IMR-90 (cell line): ENCODE measurements around the gene CD99. TPM values are rescaled to one million over a fixed set of nuclear protein-coding genes. Genes with fewer than 3 reads are reported as not detected.

ENCODE experiments used
- ATAC-seq: fragments of 200-7000 bp; cut with Tn5 transposase; 2 replicates; pipeline ENCODE4 v1.9.1; 2020; ENCODE audit warnings: low read depth, mild to moderate bottlenecking, moderate library complexity
- BruUV-seq: library from RNA; stranded (reverse); fragments of 400-500 nt; replicated peaks from 2 replicates; lab custom pipeline; 2021; lab: Mats Ljungman, UMichigan
- CTCF ChIA-PET: fragments of 300-600 bp; formaldehyde crosslinking; extraction: SDS; loops from one replicate; lab custom pipeline; 2021; ENCODE audit warnings: antibody characterized with exemption; lab: Yijun Ruan, JAX
- POLR2A ChIA-PET: fragments of 300-600 bp; sonication (Branson Sonifier 250); formaldehyde crosslinking; loops from one replicate; lab custom pipeline; 2022; ENCODE audit warnings: antibody characterized with exemption; ENCODE audit not compliant: unreplicated experiment; lab: Charles Lee
- DNase-seq: peaks from one replicate; pipeline ENCODE4 v3.0.0; 2013
- H2AFZ ChIP-seq: replicated peaks from 2 replicates; pipeline ENCODE3; 2013; ENCODE audit warnings: low read length, mild to moderate bottlenecking; ENCODE audit not compliant: poor library complexity
- H2AK5ac ChIP-seq: 2 replicates; pipeline ENCODE4 v1.6.1; 2013; ENCODE audit warnings: low read depth, low read length, inconsistent platforms
- H2AK9ac ChIP-seq: replicated peaks from 2 replicates; pipeline ENCODE3; 2013; ENCODE audit warnings: mild to moderate bottlenecking, low read depth, low read length, moderate library complexity; ENCODE audit not compliant: poor library complexity
- H2BK120ac ChIP-seq: 2 replicates; pipeline ENCODE4 v1.6.1; 2013; ENCODE audit warnings: low read depth, low read length, inconsistent platforms
- H2BK15ac ChIP-seq: 3 replicates; pipeline ENCODE4 v1.6.1; 2013; ENCODE audit warnings: low read depth, low read length, inconsistent platforms
- H2BK20ac ChIP-seq: 2 replicates; pipeline ENCODE4 v1.6.1; 2013; ENCODE audit warnings: low read depth, mild to moderate bottlenecking, inconsistent platforms, low read length, moderate library complexity
- H2BK5ac ChIP-seq: 2 replicates; pipeline ENCODE4 v1.6.1; 2013; ENCODE audit warnings: mild to moderate bottlenecking, low read depth, low read length, inconsistent platforms; ENCODE audit not compliant: poor library complexity, severe bottlenecking
- H3K14ac ChIP-seq: replicated peaks from 2 replicates; pipeline ENCODE4 v1.6.1; 2013; ENCODE audit warnings: low read depth, low read length, inconsistent platforms
- H3K18ac ChIP-seq: 2 replicates; pipeline ENCODE4 v1.6.1; 2013; ENCODE audit warnings: low read depth, low read length, control low read depth
- H3K23ac ChIP-seq: 2 replicates; pipeline ENCODE4 v1.6.1; 2013; ENCODE audit warnings: low read depth, low read length, inconsistent platforms
- H3K27ac ChIP-seq: 2 replicates; pipeline ENCODE4 v1.5.1; 2013; ENCODE audit warnings: mild to moderate bottlenecking, control low read depth, low read length; ENCODE audit not compliant: insufficient read depth
- H3K27me3 ChIP-seq: 2 replicates; pipeline ENCODE4 v1.6.1; 2013; ENCODE audit warnings: low read length; ENCODE audit not compliant: control insufficient read depth, insufficient read depth
- H3K36me3 ChIP-seq: 2 replicates; pipeline ENCODE4 v1.6.1; 2013; ENCODE audit warnings: low read length, mixed read lengths; ENCODE audit not compliant: control insufficient read depth, insufficient read depth
- H3K4ac ChIP-seq: 2 replicates; pipeline ENCODE4 v1.6.1; 2013; ENCODE audit warnings: low read depth, low read length, inconsistent platforms
- H3K4me1 ChIP-seq: 2 replicates; pipeline ENCODE4 v1.6.1; 2013; ENCODE audit warnings: low read length, mixed read lengths; ENCODE audit not compliant: control insufficient read depth, insufficient read depth
- H3K4me2 ChIP-seq: 2 replicates; pipeline ENCODE4 v1.6.1; 2013; ENCODE audit warnings: low read depth, mild to moderate bottlenecking, control low read depth, low read length, moderate library complexity
- H3K4me3 ChIP-seq: 2 replicates; pipeline ENCODE4 v1.5.1; 2013; ENCODE audit warnings: low read depth, mild to moderate bottlenecking, control low read depth, low read length, moderate library complexity; ENCODE audit not compliant: insufficient read depth
- H3K56ac ChIP-seq: 2 replicates; pipeline ENCODE4 v1.6.1; 2013; ENCODE audit warnings: low read length, inconsistent platforms; ENCODE audit not compliant: insufficient read depth; ENCODE audit errors: extremely low read depth
- H3K79me1 ChIP-seq, 2 experiments: 2 replicates each; pipeline ENCODE4 v1.6.1; 2013; ENCODE audit warnings: low read length in 2 of 2, inconsistent platforms in 1 of 2, low read depth in 1 of 2
- H3K9ac ChIP-seq: 2 replicates; pipeline ENCODE4 v1.6.1; 2013; ENCODE audit warnings: low read depth, low read length, control low read depth
- H3K9me1 ChIP-seq: 2 replicates; pipeline ENCODE4 v1.6.1; 2013; ENCODE audit warnings: low read length, inconsistent platforms; ENCODE audit not compliant: insufficient read depth
- H3K9me3 ChIP-seq: 2 replicates; pipeline ENCODE4 v1.6.1; 2013; ENCODE audit warnings: low read length; ENCODE audit not compliant: control insufficient read depth, insufficient read depth
- H4K20me1 ChIP-seq: 2 replicates; pipeline ENCODE4 v1.6.1; 2013; ENCODE audit warnings: low read length, inconsistent platforms; ENCODE audit not compliant: insufficient read depth
- H4K5ac ChIP-seq: 2 replicates; pipeline ENCODE4 v1.6.1; 2013; ENCODE audit warnings: mild to moderate bottlenecking, low read depth, low read length, control low read depth
- H4K8ac ChIP-seq, 2 experiments: 2 replicates each; pipeline ENCODE4 v1.6.1; 2013; ENCODE audit warnings: low read depth in 2 of 2, low read length in 2 of 2, control low read depth in 1 of 2, inconsistent platforms in 1 of 2
- H4K91ac ChIP-seq: 2 replicates; pipeline ENCODE4 v1.6.1; 2013; ENCODE audit warnings: low read depth, low read length, inconsistent platforms; ENCODE audit not compliant: insufficient read depth
- BHLHE40 ChIP-seq: fragments of 150-350 bp; IDR thresholded peaks from 2 replicates; pipeline ENCODE4 v1.6.1; 2016; ENCODE audit warnings: mild to moderate bottlenecking, low read depth, low read length
- CEBPB ChIP-seq: IDR thresholded peaks from 2 replicates; pipeline ENCODE4 v1.6.1; 2012; ENCODE audit warnings: low read depth, low read length, improper control_type of control experiment
- USF2 ChIP-seq: fragments of 150-350 bp; IDR thresholded peaks from 2 replicates; pipeline ENCODE4 v1.6.1; 2017; ENCODE audit warnings: mild to moderate bottlenecking, antibody characterized with exemption, low read length, low read depth
- WGBS, 2 experiments: methylation state at CpG; one replicate each; pipeline versions ENCODE4 v1.1.5 to v1.1.7; 2013; ENCODE audit warnings: missing lambda C conversion rate in 2 of 2; ENCODE audit not compliant: insufficient read length in 1 of 2; ENCODE audit errors: extremely low coverage in 2 of 2; 5-methylcytosine and 5-hydroxymethylcytosine counted together
- dilution Hi-C: fragments of 300-500 bp; cut with HindIII; formaldehyde crosslinking; loops from one replicate; pipeline ENCODE4 v1.14.3; 2018; ENCODE audit warnings: low sequenced_read_pairs; ENCODE audit not compliant: unreplicated experiment
- in situ Hi-C: fragments of 300-500 bp; cut with MboI; formaldehyde crosslinking; loops from 3 replicates; pipeline ENCODE4 v1.14.3; 2019; ENCODE audit warnings: low sequenced_read_pairs, inconsistent platforms, mixed read lengths
- intact Hi-C: fragments of 100-400 bp; cut with micrococcal nuclease; formaldehyde crosslinking; loops from 2 replicates; pipeline ENCODE4 v1.10.0; 2022
- polyA plus RNA-seq, 3 experiments: library from polyadenylated mRNA; depleted of rRNA; stranded (reverse); fragments of >200 nt; gene quantifications; 2 replicates each; pipeline ENCODE4 v1.2.3, GENCODE V29; 2012; ENCODE audit warnings: low replicate concordance in 1 of 3
- total RNA-seq: library from RNA; depleted of rRNA; stranded (reverse); fragments of >200 nt; gene quantifications from 2 replicates; pipeline ENCODE4 v1.2.3, GENCODE V29; 2012

The CD99 gene
- total and polyA plus RNA-seq, 2 of the 4 experiments (the other 2 are of a cell fraction): 102 to 369 TPM

- TF ChIP-seq CEBPB: no peak
These were observed 25.4 kb upstream of the CD99 start (continued) for GRCh38 chrX:2665387-2666304.

GRCh38 chrX:2666491-2666890 lies 24.6 kb upstream of the CD99 start:
- H3K9me3 ChIP-seq: no peaks in the 10 kb centered on the region
- H3K4me3 ChIP-seq: no peak overlapping the region
- TF ChIP-seq USF2 (no peak), BHLHE40 (no peak)
- BruUV-seq: no TSS peak
- H3K9ac ChIP-seq: no peak overlapping the region
- no peaks in the 10 kb centered on the region; the same call in 1 of the 2 replicates for H3K4me1 ChIP-seq
- H2AK5ac ChIP-seq: no peak overlapping the region
- H4K91ac ChIP-seq: no peak overlapping the region
- no peak overlapping the region for H2AFZ ChIP-seq
- no peak overlapping the region for H2BK120ac ChIP-seq
- in situ Hi-C loops: no loop called here
- intact Hi-C loops: no loop called here
- H3K18ac ChIP-seq: no peak overlapping the region
- DNase-seq (no peak), ATAC-seq (no peak)
- no peak overlapping the region for H4K5ac ChIP-seq
- no peak overlapping the region for H3K4me2 ChIP-seq
- POLR2A ChIA-PET: no interaction called here
- no peak overlapping the region for H2BK15ac ChIP-seq
- H3K56ac ChIP-seq: no peak overlapping the region
- 86% methylated on average over 1 of the region's 2 CpGs; no CpG with 5 or more reads in 1 of the 2 experiments for WGBS, 2 experiments
- H2BK5ac ChIP-seq: no peak overlapping the region
- no peaks in the 10 kb centered on the region for H3K9me1 ChIP-seq
- no peak overlapping the region for H4K8ac ChIP-seq
- H3K79me1 ChIP-seq: no peaks in the 10 kb centered on the region
- H3K23ac ChIP-seq: no peak overlapping the region
- CTCF ChIA-PET: no interaction called here
- H2AK9ac ChIP-seq: no peak overlapping the region
- no peaks in the 10 kb centered on the region for H4K20me1 ChIP-seq
- H3K36me3 ChIP-seq: no peaks in the 10 kb centered on the region
- no peak overlapping the region for H2BK20ac ChIP-seq
- no peak overlapping the region for H3K4ac ChIP-seq
- H3K27ac ChIP-seq: no peak overlapping the region
- no peaks in the 10 kb centered on the region for H3K27me3 ChIP-seq
- no peak overlapping the region for H3K14ac ChIP-seq
- dilution Hi-C loops: no loop called here
